PC-3 (cell line): ENCODE measurements around the gene CAPSL. TPM values are rescaled to one million over a fixed set of nuclear protein-coding genes. Genes with fewer than 3 reads are reported as not detected.

Experiments
- ATAC-seq: fragments of 200-7000 bp; cut with Tn5 transposase; 2 replicates; pipeline ENCODE4 v1.9.1; 2020; ENCODE audit warnings: mild to moderate bottlenecking, moderate library complexity
- BruUV-seq: library from RNA; stranded (reverse); fragments of 400-500 nt; replicated peaks from 2 replicates; lab custom pipeline; 2021; lab: Mats Ljungman, UMichigan
- CTCF ChIA-PET: fragments of 300-600 bp; sonication (Branson Sonifier 250); formaldehyde crosslinking; loops from one replicate; lab custom pipeline; 2022; ENCODE audit warnings: antibody characterized with exemption; lab: Charles Lee
- POLR2A ChIA-PET: fragments of 300-600 bp; sonication (Branson Sonifier 250); formaldehyde crosslinking; loops from one replicate; lab custom pipeline; 2022; ENCODE audit warnings: antibody characterized with exemption; ENCODE audit not compliant: unreplicated experiment; lab: Charles Lee
- DNase-seq: peaks from one replicate; pipeline ENCODE4 v3.0.0-alpha.2; 2015
- H2AFZ ChIP-seq: fragments of 300-600 bp; sonication (generic); 2 replicates; pipeline ENCODE4 v1.6.0; 2016; ENCODE audit warnings: antibody characterized with exemption, low read length
- H3F3A ChIP-seq: fragments of 300-600 bp; sonication (generic); one replicate; pipeline ENCODE4 v1.6.0; 2017; ENCODE audit warnings: antibody characterized with exemption, low read length, control low read depth, mild to moderate bottlenecking; ENCODE audit not compliant: unreplicated experiment
- H3K27ac ChIP-seq: fragments of 300-600 bp; sonication (generic); 2 replicates; pipeline ENCODE4 v1.5.1; 2016; ENCODE audit warnings: mild to moderate bottlenecking, low read length
- H3K27me3 ChIP-seq: fragments of 300-600 bp; sonication (generic); 2 replicates; pipeline ENCODE4 v1.6.1; 2016; ENCODE audit warnings: low read length, mixed read lengths
- H3K36me3 ChIP-seq: fragments of 300-600 bp; sonication (generic); 2 replicates; pipeline ENCODE4 v1.6.1; 2016; ENCODE audit warnings: low read depth, mixed run types, low read length, mixed read lengths
- H3K4me1 ChIP-seq: fragments of 300-600 bp; sonication (generic); 2 replicates; pipeline ENCODE4 v1.5.1; 2016; ENCODE audit warnings: low read length; ENCODE audit not compliant: insufficient read depth
- H3K4me2 ChIP-seq: fragments of 300-600 bp; sonication (generic); 2 replicates; pipeline ENCODE4 v1.6.0; 2016; ENCODE audit warnings: low read length
- H3K4me3 ChIP-seq: fragments of 300-600 bp; sonication (generic); 2 replicates; pipeline ENCODE4 v1.5.1; 2016; ENCODE audit warnings: mild to moderate bottlenecking, low read length, mixed read lengths
- H3K79me2 ChIP-seq: fragments of 300-600 bp; sonication (generic); 2 replicates; pipeline ENCODE4 v1.6.1; 2017; ENCODE audit warnings: low read length, mixed read lengths
- H3K9ac ChIP-seq: fragments of 300-600 bp; sonication (generic); 2 replicates; pipeline ENCODE4 v1.6.0; 2016; ENCODE audit warnings: mild to moderate bottlenecking, low read length
- H3K9me2 ChIP-seq: fragments of 300-600 bp; sonication (generic); replicated peaks from 2 replicates; pipeline ENCODE4 v1.6.1; 2016; ENCODE audit warnings: mixed run types, low read length, mixed read lengths
- H3K9me3 ChIP-seq: fragments of 300-600 bp; sonication (generic); 2 replicates; pipeline ENCODE4 v1.6.1; 2016; ENCODE audit warnings: low read length, mixed read lengths
- H4K20me1 ChIP-seq: fragments of 300-600 bp; sonication (generic); 2 replicates; pipeline ENCODE4 v1.6.1; 2016; ENCODE audit warnings: low read length, mixed read lengths
- EZH2 ChIP-seq: fragments of 300-600 bp; sonication (generic); IDR thresholded peaks from one replicate; pipeline ENCODE4 v1.6.1; 2017; ENCODE audit warnings: antibody characterized with exemption, mild to moderate bottlenecking, low read length; ENCODE audit not compliant: unreplicated experiment
- EZH2phosphoT487 ChIP-seq: fragments of 300-600 bp; sonication (generic); IDR thresholded peaks from 2 replicates; pipeline ENCODE4 v1.6.1; 2018; ENCODE audit warnings: mild to moderate bottlenecking, antibody characterized with exemption, low read length, borderline replicate concordance
- intact Hi-C: fragments of 100-400 bp; cut with micrococcal nuclease; formaldehyde crosslinking; loops from 2 replicates; pipeline ENCODE4 v1.9.0; 2023
- total RNA-seq: library from RNA; depleted of rRNA; stranded (reverse); fragments of >200 nt; gene quantifications from 2 replicates; pipeline ENCODE4 v1.2.3, GENCODE V29; 2014
- TF ChIP-seq, protein P1 (sequence below): fragments of 300-600 bp; sonication (generic); conservative IDR thresholded peaks from 2 replicates; pipeline ENCODE4 v1.5.1; 2017; ENCODE audit warnings: antibody characterized with exemption, low read depth, mild to moderate bottlenecking, low read length

Gene CAPSL
- total RNA-seq, 1 experiment from 2014 or later, result 0.11 TPM

DNA sequence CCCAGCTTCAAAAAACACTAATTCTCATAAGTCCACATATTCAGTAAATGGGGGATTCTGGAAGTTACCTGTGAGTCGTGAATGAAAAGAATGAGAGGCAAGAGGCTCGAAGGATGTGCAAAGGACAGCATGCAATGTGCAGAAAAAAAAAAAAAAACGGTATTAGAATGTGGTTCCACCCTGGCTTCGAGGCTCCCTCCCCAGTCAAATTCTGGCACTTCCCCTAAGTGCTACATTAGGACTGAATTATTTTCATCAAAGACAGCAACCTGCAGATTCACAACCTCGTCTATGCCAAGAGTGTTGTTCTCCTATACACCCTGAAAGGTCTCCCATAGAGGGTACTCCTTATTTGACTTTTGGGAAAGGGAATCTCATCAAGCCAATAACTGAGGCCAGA, 16.5 kb downstream of the CAPSL start:
- no peak overlapping the region for H3K4me2 ChIP-seq
- no peak overlapping the region for H2AFZ ChIP-seq
- ATAC-seq (no peak), DNase-seq (no peak)
- ChIA-PET CTCF (no interaction called here), POLR2A (interaction anchor here (0.6 kb wide), 1 partner anchor 303 kb away, joined by 5 read pairs; no protein-coding TSS in a partner anchor)
- no peaks in the 10 kb centered on the region for H4K20me1 ChIP-seq
- peaks cover 43% of the 10 kb centered on the region for H3K4me1 ChIP-seq
- BruUV-seq, result no TSS peak
- TF ChIP-seq, protein P1, sequence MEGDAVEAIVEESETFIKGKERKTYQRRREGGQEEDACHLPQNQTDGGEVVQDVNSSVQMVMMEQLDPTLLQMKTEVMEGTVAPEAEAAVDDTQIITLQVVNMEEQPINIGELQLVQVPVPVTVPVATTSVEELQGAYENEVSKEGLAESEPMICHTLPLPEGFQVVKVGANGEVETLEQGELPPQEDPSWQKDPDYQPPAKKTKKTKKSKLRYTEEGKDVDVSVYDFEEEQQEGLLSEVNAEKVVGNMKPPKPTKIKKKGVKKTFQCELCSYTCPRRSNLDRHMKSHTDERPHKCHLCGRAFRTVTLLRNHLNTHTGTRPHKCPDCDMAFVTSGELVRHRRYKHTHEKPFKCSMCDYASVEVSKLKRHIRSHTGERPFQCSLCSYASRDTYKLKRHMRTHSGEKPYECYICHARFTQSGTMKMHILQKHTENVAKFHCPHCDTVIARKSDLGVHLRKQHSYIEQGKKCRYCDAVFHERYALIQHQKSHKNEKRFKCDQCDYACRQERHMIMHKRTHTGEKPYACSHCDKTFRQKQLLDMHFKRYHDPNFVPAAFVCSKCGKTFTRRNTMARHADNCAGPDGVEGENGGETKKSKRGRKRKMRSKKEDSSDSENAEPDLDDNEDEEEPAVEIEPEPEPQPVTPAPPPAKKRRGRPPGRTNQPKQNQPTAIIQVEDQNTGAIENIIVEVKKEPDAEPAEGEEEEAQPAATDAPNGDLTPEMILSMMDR, result no peak
- TF ChIP-seq EZH2phosphoT487 (no peak), EZH2 (no peak)
- no peaks in the 10 kb centered on the region for H3K9me3 ChIP-seq
- H3K27me3 ChIP-seq, result no peaks in the 10 kb centered on the region
- H3K4me3 ChIP-seq, result no peak overlapping the region
- H3K27ac ChIP-seq, result no peak overlapping the region
- no peaks in the 10 kb centered on the region for H3K9me2 ChIP-seq
- H3K36me3 ChIP-seq, result no peaks in the 10 kb centered on the region; the same call in 1 of the 2 replicates
- H3K79me2 ChIP-seq, result no peaks in the 10 kb centered on the region
- intact Hi-C loops, result loop anchor here (10.0 kb wide), 1 partner anchor 697 kb away; no protein-coding TSS in a partner anchor
- no peak overlapping the region for H3K9ac ChIP-seq
- peaks cover 6% of the 10 kb centered on the region for H3F3A ChIP-seq

DNA sequence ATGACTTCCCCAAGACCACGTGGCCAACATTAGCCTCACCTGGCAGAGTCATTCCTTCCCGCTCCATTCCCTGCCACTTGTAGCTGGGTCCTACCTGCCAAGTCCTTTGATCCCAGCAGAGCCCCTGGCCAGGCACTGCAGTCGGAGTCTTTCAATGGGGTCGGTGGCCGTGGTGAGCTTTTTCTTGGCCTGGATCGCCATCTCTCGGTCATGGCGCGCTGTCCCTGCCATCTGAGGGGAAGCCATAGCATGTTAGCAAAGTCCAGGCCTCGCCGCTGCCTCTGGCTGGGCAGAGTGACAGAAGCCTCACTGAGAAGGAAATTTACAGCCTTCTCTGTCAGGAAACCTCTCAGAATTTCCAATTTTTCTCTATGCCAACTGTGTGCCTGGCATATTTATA, 17.5 kb downstream of the CAPSL start:
- DNase-seq (no peak), ATAC-seq (no peak)

More for the DNA sequence above, 17.5 kb downstream of the CAPSL start:
- Histone ChIP-seq H3K4me2 (no peak overlapping the region), H4K20me1 (no peaks in the 10 kb centered on the region), H3K9me2 (no peaks in the 10 kb centered on the region), H3K79me2 (no peaks in the 10 kb centered on the region), H3K9me3 (no peaks in the 10 kb centered on the region), H3F3A (peaks cover 6% of the 10 kb centered on the region), H2AFZ (no peak overlapping the region), H3K27ac (no peak overlapping the region), H3K27me3 (no peaks in the 10 kb centered on the region), H3K4me3 (no peak overlapping the region), H3K36me3 (no peaks in the 10 kb centered on the region; the same call in 1 of the 2 replicates), H3K4me1 (peaks cover 38% of the 10 kb centered on the region), H3K9ac (no peak overlapping the region)
- TF ChIP-seq EZH2, result no peak
- TF ChIP-seq, protein P1, result no peak
- TF ChIP-seq EZH2phosphoT487, result no peak
- CTCF ChIA-PET, result no interaction called here
- intact Hi-C loops, result loop anchor here (10.0 kb wide), 1 partner anchor 696 kb away; no protein-coding TSS in a partner anchor
- no TSS peak for BruUV-seq
- POLR2A ChIA-PET, result no interaction called here
